Measurements from ENCODE around the gene EIF3L. TPM values are rescaled to one million over a fixed set of nuclear protein-coding genes. Genes with fewer than 3 reads are reported as not detected.

EIF3L gene
- total RNA-seq, 1 donor from 2014 or later: 452 TPM

DNA sequence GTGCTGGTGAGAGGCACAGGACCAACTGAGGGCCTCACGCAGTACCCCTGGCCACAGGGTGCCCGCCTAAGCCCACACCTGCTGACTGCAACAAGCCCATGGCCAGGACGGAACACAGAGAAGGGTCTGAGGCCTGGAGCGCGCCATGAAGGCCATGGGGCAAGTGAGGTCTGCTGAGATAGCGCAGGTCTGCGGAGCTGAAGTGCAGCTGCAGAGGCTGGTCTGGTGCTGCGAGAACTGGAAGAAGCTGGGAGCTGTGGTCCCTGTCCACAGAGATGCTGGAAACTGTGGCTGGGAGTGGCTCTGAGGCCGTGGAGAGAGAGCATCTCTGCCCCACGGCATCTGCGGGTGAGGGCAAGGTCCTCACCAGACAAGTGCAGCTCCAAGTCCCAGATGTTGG lies 17.7 kb upstream of the EIF3L start:
- H3K9me3 Mint-ChIP-seq (ENCODE audit: unreplicated experiment): no peaks in the 10 kb centered on the region
- H3K27ac Mint-ChIP-seq (ENCODE audit: unreplicated experiment): no peak overlapping the region
- H3K4me1 Mint-ChIP-seq (ENCODE audit: unreplicated experiment): peaks cover 1% of the 10 kb centered on the region
- TF ChIP-seq, protein P1, sequence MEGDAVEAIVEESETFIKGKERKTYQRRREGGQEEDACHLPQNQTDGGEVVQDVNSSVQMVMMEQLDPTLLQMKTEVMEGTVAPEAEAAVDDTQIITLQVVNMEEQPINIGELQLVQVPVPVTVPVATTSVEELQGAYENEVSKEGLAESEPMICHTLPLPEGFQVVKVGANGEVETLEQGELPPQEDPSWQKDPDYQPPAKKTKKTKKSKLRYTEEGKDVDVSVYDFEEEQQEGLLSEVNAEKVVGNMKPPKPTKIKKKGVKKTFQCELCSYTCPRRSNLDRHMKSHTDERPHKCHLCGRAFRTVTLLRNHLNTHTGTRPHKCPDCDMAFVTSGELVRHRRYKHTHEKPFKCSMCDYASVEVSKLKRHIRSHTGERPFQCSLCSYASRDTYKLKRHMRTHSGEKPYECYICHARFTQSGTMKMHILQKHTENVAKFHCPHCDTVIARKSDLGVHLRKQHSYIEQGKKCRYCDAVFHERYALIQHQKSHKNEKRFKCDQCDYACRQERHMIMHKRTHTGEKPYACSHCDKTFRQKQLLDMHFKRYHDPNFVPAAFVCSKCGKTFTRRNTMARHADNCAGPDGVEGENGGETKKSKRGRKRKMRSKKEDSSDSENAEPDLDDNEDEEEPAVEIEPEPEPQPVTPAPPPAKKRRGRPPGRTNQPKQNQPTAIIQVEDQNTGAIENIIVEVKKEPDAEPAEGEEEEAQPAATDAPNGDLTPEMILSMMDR (IDR thresholded peaks at IDR 0.05): no peak
- no peaks in the 10 kb centered on the region for H3K27me3 Mint-ChIP-seq (ENCODE audit: unreplicated experiment)
- DNase-seq (ENCODE audit: extremely low spot score, unreplicated experiment): no peak
- H3K36me3 Mint-ChIP-seq (ENCODE audit: unreplicated experiment): peaks cover 16% of the 10 kb centered on the region
- no peak overlapping the region for H3K4me3 Mint-ChIP-seq (ENCODE audit: unreplicated experiment)

DNA sequence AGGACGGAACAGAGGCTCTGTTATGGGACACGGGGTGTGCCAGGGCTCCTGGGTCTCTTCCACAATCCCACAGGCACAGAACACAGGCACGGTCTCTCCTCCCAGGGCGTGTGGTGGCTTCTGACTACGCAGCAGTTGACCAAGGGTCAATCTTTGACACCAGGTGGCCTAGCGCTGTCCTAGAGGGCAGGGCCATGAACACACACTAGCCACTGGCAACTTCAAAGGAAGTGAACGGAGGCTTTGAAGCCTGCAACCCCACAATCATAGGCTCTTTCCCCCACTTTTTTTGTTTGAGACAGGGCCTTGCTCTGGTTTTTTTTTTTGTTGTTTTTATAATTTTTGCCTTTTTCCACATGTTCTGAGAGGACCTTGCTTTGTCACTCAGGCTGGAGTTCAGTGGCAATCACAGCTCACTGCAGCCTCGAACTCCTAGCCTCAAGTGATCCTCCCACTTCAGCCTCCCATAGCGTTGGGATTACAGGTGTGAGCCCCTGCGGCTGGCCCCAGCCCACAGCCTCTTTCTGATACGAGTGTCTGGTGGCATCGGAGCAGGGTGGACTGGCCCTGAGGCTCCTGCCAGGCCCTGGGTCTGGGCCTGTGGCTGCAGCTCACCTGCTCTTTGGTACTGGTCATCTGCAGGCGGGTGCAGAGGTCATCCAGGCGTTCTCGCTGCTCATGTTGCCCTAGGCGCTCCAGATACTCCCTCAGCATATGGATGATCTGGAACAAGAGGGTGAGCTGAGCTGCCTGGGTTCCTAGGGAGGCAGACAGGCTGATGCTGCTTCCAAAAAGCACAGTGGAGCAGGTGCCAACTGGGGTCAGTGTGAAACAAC lies 17.0 kb upstream of the EIF3L start:
- no peaks in the 10 kb centered on the region for H3K9me3 Mint-ChIP-seq (ENCODE audit: unreplicated experiment)
- no peak for DNase-seq (ENCODE audit: extremely low spot score, unreplicated experiment)
- peaks cover 16% of the 10 kb centered on the region for H3K36me3 Mint-ChIP-seq (ENCODE audit: unreplicated experiment)
- H3K27me3 Mint-ChIP-seq (ENCODE audit: unreplicated experiment): no peaks in the 10 kb centered on the region
- H3K4me3 Mint-ChIP-seq (ENCODE audit: unreplicated experiment): no peak overlapping the region
- no peak overlapping the region for H3K27ac Mint-ChIP-seq (ENCODE audit: unreplicated experiment)
- no peaks in the 10 kb centered on the region for H3K4me1 Mint-ChIP-seq (ENCODE audit: unreplicated experiment)
- TF ChIP-seq, protein P1 (IDR thresholded peaks at IDR 0.05): no peak

DNA sequence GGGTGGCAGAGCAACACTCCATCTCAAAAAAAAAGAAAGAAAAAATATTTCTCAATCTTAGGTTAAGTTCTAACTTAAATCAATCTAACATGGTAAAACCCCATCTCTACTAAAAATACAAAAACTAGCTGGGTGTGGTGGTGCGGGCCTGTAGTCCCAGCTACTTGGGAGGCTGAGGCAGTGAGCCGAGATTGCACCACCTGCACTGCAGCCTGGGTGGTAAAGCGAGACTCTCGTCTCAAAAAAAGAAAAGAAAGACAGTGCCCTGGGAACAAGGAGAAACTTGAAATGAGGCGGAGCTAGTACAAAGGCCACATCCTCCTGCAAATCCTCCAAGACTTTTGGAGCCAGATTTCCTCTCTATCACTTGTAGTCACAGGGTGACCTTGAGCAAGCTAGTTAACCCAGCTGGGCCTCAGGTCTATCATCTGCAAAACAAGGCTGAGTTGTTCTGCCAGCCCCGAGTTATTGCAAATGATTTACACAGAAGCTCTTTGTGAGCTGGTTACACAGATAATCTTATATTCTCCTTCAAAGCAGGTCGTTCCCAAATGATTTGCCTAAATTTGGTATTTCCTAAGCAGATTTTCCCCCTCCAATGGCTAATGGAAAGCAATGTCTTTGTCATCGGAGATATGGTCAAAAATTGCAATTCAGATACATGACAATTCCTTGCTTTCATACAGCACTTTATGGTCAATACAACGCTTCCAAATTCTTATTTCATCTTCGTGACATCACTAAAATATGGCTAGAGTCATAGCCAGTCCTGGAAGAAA lies 7.0 kb upstream of the EIF3L start:
- Mint-ChIP-seq H3K27me3 (ENCODE audit: unreplicated experiment) (no peaks in the 10 kb centered on the region), H3K9me3 (ENCODE audit: unreplicated experiment) (no peaks in the 10 kb centered on the region), H3K36me3 (ENCODE audit: unreplicated experiment) (peaks cover 6% of the 10 kb centered on the region), H3K4me3 (ENCODE audit: unreplicated experiment) (peak overlapping the region; percentile 81), H3K27ac (ENCODE audit: unreplicated experiment) (peak overlapping the region; percentile 32), H3K4me1 (ENCODE audit: unreplicated experiment) (peaks cover 15% of the 10 kb centered on the region)
- TF ChIP-seq, protein P1 (IDR thresholded peaks at IDR 0.05): no peak
- no peak for DNase-seq (ENCODE audit: extremely low spot score, unreplicated experiment)

DNA sequence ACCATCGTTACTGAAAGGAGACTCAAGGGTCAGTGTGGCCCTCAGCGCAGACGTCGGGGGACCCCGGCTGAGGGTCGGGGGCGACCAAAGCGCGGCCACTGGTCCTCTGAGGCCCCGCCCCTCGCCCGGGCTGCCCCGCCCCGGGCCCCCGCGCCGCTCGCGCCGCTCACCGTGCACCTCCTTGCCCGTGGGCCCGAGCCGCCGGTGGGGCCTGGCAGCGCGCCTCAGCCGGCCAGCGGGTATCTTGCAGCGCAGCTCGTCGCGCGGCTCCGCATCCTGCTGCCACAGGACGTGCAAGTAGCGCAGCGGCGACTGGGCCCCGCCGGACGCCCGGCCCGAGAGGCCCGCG lies 5.5 kb upstream of the EIF3L start:
- no peak for DNase-seq (ENCODE audit: extremely low spot score, unreplicated experiment)
- no peaks in the 10 kb centered on the region for H3K27me3 Mint-ChIP-seq (ENCODE audit: unreplicated experiment)

More for the DNA sequence above, 5.5 kb upstream of the EIF3L start:
- TF ChIP-seq, protein P1 (IDR thresholded peaks at IDR 0.05): no peak
- H3K4me1 Mint-ChIP-seq (ENCODE audit: unreplicated experiment): peaks cover 26% of the 10 kb centered on the region
- H3K9me3 Mint-ChIP-seq (ENCODE audit: unreplicated experiment): no peaks in the 10 kb centered on the region
- peak overlapping the region; percentile 81 for H3K4me3 Mint-ChIP-seq (ENCODE audit: unreplicated experiment)
- peak overlapping the region; percentile 85 for H3K27ac Mint-ChIP-seq (ENCODE audit: unreplicated experiment)
- peaks cover 5% of the 10 kb centered on the region for H3K36me3 Mint-ChIP-seq (ENCODE audit: unreplicated experiment)

Measured in osteocyte (in vitro differentiated cells).